Measurements from ENCODE around the gene SETD7. TPM values are rescaled to one million over a fixed set of nuclear protein-coding genes. Genes with fewer than 3 reads are reported as not detected.
"Not testable (repeated sequence)": the region's sequence is repeated elsewhere in the genome, so short reads cannot be mapped to it uniquely, and the experiment has no call there.

The SETD7 gene
- polyA plus RNA-seq, 4 donors = 2.7 to 17.1 (median 3.4) TPM

GRCh38 chr4:139469216-139469615, 86.8 kb downstream of the SETD7 start:
- no peak for FAIRE-seq
- H3K9me3 ChIP-seq (ENCODE audit: control insufficient read depth in 2 of 2, insufficient read depth in 1 of 2, low read depth in 1 of 2, low read length in 1 of 2) = peaks cover 0 to 34% of the 10 kb centered on the region in 2 donors
- H3K4me3 ChIP-seq (ENCODE audit: low read depth in 1 of 3, low read length in 3 of 3) = no peak overlapping the region
- no peaks in the 10 kb centered on the region for H3K27me3 ChIP-seq (ENCODE audit: control insufficient read depth in 3 of 3, insufficient read depth in 3 of 3, low read length in 3 of 3)
- 93 to 96% (median 94%) methylated on average over 2 of the region's 2 CpGs for WGBS, 3 donors
- DNase-seq = no peak
- H3K36me3 ChIP-seq (ENCODE audit: control insufficient read depth in 3 of 3, insufficient read depth in 2 of 3, low read depth in 1 of 3, low read length in 3 of 3) = peaks cover 0 to 16% (median 2%) of the 10 kb centered on the region in 3 donors
- no peaks in the 10 kb centered on the region for H3K4me1 ChIP-seq (ENCODE audit: control insufficient read depth in 3 of 3, insufficient read depth in 2 of 3, low read depth in 1 of 3, low read length in 2 of 3)
- H3K27ac ChIP-seq (ENCODE audit: low read depth in 1 of 3, low read length in 2 of 3) = no peak overlapping the region

GRCh38 chr4:139468756-139469155, 87.3 kb downstream of the SETD7 start:
- FAIRE-seq; H3K4me1 ChIP-seq (ENCODE audit: control insufficient read depth in 3 of 3, insufficient read depth in 2 of 3, low read depth in 1 of 3, low read length in 2 of 3); H3K4me3 ChIP-seq (ENCODE audit: low read depth in 1 of 3, low read length in 3 of 3): not testable (repeated sequence)

GRCh38 chr4:139465922-139466321, 90.1 kb downstream of the SETD7 start:
- DNase-seq (peak in 1 of 2 donors; percentile 21), FAIRE-seq (no peak)
- Histone ChIP-seq H3K4me3 (ENCODE audit: low read depth in 1 of 3, low read length in 3 of 3) (no peak overlapping the region), H3K4me1 (ENCODE audit: control insufficient read depth in 3 of 3, insufficient read depth in 2 of 3, low read depth in 1 of 3, low read length in 2 of 3) (no peaks in the 10 kb centered on the region), H3K27ac (ENCODE audit: low read depth in 1 of 3, low read length in 2 of 3) (no peak overlapping the region), H3K27me3 (ENCODE audit: control insufficient read depth in 3 of 3, insufficient read depth in 3 of 3, low read length in 3 of 3) (no peaks in the 10 kb centered on the region), H3K36me3 (ENCODE audit: control insufficient read depth in 3 of 3, insufficient read depth in 2 of 3, low read depth in 1 of 3, low read length in 3 of 3) (peaks cover 0 to 16% (median 2%) of the 10 kb centered on the region in 3 donors), H3K9me3 (ENCODE audit: control insufficient read depth in 2 of 2, insufficient read depth in 1 of 2, low read depth in 1 of 2, low read length in 1 of 2) (peaks cover 0 to 27% of the 10 kb centered on the region in 2 donors)
- WGBS, 3 donors = 54 to 70% (median 67%) methylated on average over 4 of the region's 4 CpGs

More at GRCh38 chr4:139468756-139469155, 87.3 kb downstream of the SETD7 start:
- not testable (repeated sequence) for H3K27ac ChIP-seq (ENCODE audit: low read depth in 1 of 3, low read length in 2 of 3); DNase-seq; H3K27me3 ChIP-seq (ENCODE audit: control insufficient read depth in 3 of 3, insufficient read depth in 3 of 3, low read length in 3 of 3)
- H3K36me3 ChIP-seq (ENCODE audit: control insufficient read depth in 3 of 3, insufficient read depth in 2 of 3, low read depth in 1 of 3, low read length in 3 of 3) = peaks cover 0 to 16% (median 2%) of the 10 kb centered on the region in 3 donors
- H3K9me3 ChIP-seq (ENCODE audit: control insufficient read depth in 2 of 2, insufficient read depth in 1 of 2, low read depth in 1 of 2, low read length in 1 of 2) = peaks cover 0 to 34% of the 10 kb centered on the region in 2 donors

- WGBS, 3 donors = 94 to 97% (median 96%) methylated on average over 5 of the region's 5 CpGs
Measured at GRCh38 chr4:139464512-139464911, 91.5 kb downstream of the SETD7 start.

GRCh38 chr4:139461022-139461628, 94.9 kb downstream of the SETD7 start:
- Histone ChIP-seq H3K4me1 (ENCODE audit: control insufficient read depth in 3 of 3, insufficient read depth in 2 of 3, low read depth in 1 of 3, low read length in 2 of 3) (peaks cover 0 to 15% (median 3%) of the 10 kb centered on the region in 3 donors), H3K36me3 (ENCODE audit: control insufficient read depth in 3 of 3, insufficient read depth in 2 of 3, low read depth in 1 of 3, low read length in 3 of 3) (peaks cover 0 to 9% (median 3%) of the 10 kb centered on the region in 3 donors), H3K27ac (ENCODE audit: low read depth in 1 of 3, low read length in 2 of 3) (no peak overlapping the region), H3K9me3 (ENCODE audit: control insufficient read depth in 2 of 2, insufficient read depth in 1 of 2, low read depth in 1 of 2, low read length in 1 of 2) (peaks cover 0 to 3% of the 10 kb centered on the region in 2 donors), H3K27me3 (ENCODE audit: control insufficient read depth in 3 of 3, insufficient read depth in 3 of 3, low read length in 3 of 3) (no peaks in the 10 kb centered on the region), H3K4me3 (ENCODE audit: low read depth in 1 of 3, low read length in 3 of 3) (no peak overlapping the region)
- WGBS, 3 donors = 76 to 84% (median 76%) methylated on average over 5 of the region's 5 CpGs
- FAIRE-seq (no peak), DNase-seq (no peak)

More at GRCh38 chr4:139464512-139464911, 91.5 kb downstream of the SETD7 start:
- H3K36me3 ChIP-seq (ENCODE audit: control insufficient read depth in 3 of 3, insufficient read depth in 2 of 3, low read depth in 1 of 3, low read length in 3 of 3); DNase-seq; H3K4me3 ChIP-seq (ENCODE audit: low read depth in 1 of 3, low read length in 3 of 3); FAIRE-seq; H3K4me1 ChIP-seq (ENCODE audit: control insufficient read depth in 3 of 3, insufficient read depth in 2 of 3, low read depth in 1 of 3, low read length in 2 of 3); H3K27me3 ChIP-seq (ENCODE audit: control insufficient read depth in 3 of 3, insufficient read depth in 3 of 3, low read length in 3 of 3); H3K27ac ChIP-seq (ENCODE audit: low read depth in 1 of 3, low read length in 2 of 3): not testable (repeated sequence)
- peaks cover 0 to 13% of the 10 kb centered on the region in 2 donors for H3K9me3 ChIP-seq (ENCODE audit: control insufficient read depth in 2 of 2, insufficient read depth in 1 of 2, low read depth in 1 of 2, low read length in 1 of 2)

GRCh38 chr4:139460565-139460964, 95.5 kb downstream of the SETD7 start:
- no peaks in the 10 kb centered on the region for H3K9me3 ChIP-seq (ENCODE audit: control insufficient read depth in 2 of 2, insufficient read depth in 1 of 2, low read depth in 1 of 2, low read length in 1 of 2)
- FAIRE-seq (no peak), DNase-seq (no peak)
- no peaks in the 10 kb centered on the region for H3K27me3 ChIP-seq (ENCODE audit: control insufficient read depth in 3 of 3, insufficient read depth in 3 of 3, low read length in 3 of 3)
- H3K27ac ChIP-seq (ENCODE audit: low read depth in 1 of 3, low read length in 2 of 3) = no peak overlapping the region
- H3K4me3 ChIP-seq (ENCODE audit: low read depth in 1 of 3, low read length in 3 of 3) = no peak overlapping the region
- 96 to 97% (median 97%) methylated on average over 3 of the region's 3 CpGs for WGBS, 3 donors
- H3K36me3 ChIP-seq (ENCODE audit: control insufficient read depth in 3 of 3, insufficient read depth in 2 of 3, low read depth in 1 of 3, low read length in 3 of 3) = peaks cover 0 to 9% (median 3%) of the 10 kb centered on the region in 3 donors
- H3K4me1 ChIP-seq (ENCODE audit: control insufficient read depth in 3 of 3, insufficient read depth in 2 of 3, low read depth in 1 of 3, low read length in 2 of 3) = peaks cover 5 to 20% (median 7%) of the 10 kb centered on the region in 3 donors

GRCh38 chr4:139458999-139459398, 97.0 kb downstream of the SETD7 start:
- Histone ChIP-seq H3K9me3 (ENCODE audit: control insufficient read depth in 2 of 2, insufficient read depth in 1 of 2, low read depth in 1 of 2, low read length in 1 of 2) (no peaks in the 10 kb centered on the region), H3K27ac (ENCODE audit: low read depth in 1 of 3, low read length in 2 of 3) (no peak overlapping the region), H3K4me1 (ENCODE audit: control insufficient read depth in 3 of 3, insufficient read depth in 2 of 3, low read depth in 1 of 3, low read length in 2 of 3) (peaks cover 5 to 24% (median 7%) of the 10 kb centered on the region in 3 donors), H3K36me3 (ENCODE audit: control insufficient read depth in 3 of 3, insufficient read depth in 2 of 3, low read depth in 1 of 3, low read length in 3 of 3) (peaks cover 0 to 9% (median 3%) of the 10 kb centered on the region in 3 donors), H3K27me3 (ENCODE audit: control insufficient read depth in 3 of 3, insufficient read depth in 3 of 3, low read length in 3 of 3) (no peaks in the 10 kb centered on the region), H3K4me3 (ENCODE audit: low read depth in 1 of 3, low read length in 3 of 3) (no peak overlapping the region)
- peak; percentile 24 to 75 for DNase-seq
- FAIRE-seq = no peak
- 57 to 83% (median 63%) methylated on average over 3 of the region's 3 CpGs for WGBS, 3 donors

- 90 to 97% (median 93%) methylated on average over 1 of the region's 1 CpG for WGBS, 3 donors
- no peak overlapping the region for H3K4me3 ChIP-seq (ENCODE audit: low read depth in 1 of 3, low read length in 3 of 3)
- DNase-seq (no peak), FAIRE-seq (no peak)
- no peak overlapping the region for H3K27ac ChIP-seq (ENCODE audit: low read depth in 1 of 3, low read length in 2 of 3)
- peaks cover 0 to 9% (median 3%) of the 10 kb centered on the region in 3 donors for H3K36me3 ChIP-seq (ENCODE audit: control insufficient read depth in 3 of 3, insufficient read depth in 2 of 3, low read depth in 1 of 3, low read length in 3 of 3)
- H3K27me3 ChIP-seq (ENCODE audit: control insufficient read depth in 3 of 3, insufficient read depth in 3 of 3, low read length in 3 of 3) = no peaks in the 10 kb centered on the region
- H3K9me3 ChIP-seq (ENCODE audit: control insufficient read depth in 2 of 2, insufficient read depth in 1 of 2, low read depth in 1 of 2, low read length in 1 of 2) = no peaks in the 10 kb centered on the region
- peaks cover 5 to 24% (median 7%) of the 10 kb centered on the region in 3 donors for H3K4me1 ChIP-seq (ENCODE audit: control insufficient read depth in 3 of 3, insufficient read depth in 2 of 3, low read depth in 1 of 3, low read length in 2 of 3)
Measured at GRCh38 chr4:139458543-139458942, 97.5 kb downstream of the SETD7 start.
